ENCODE results near the gene ATG16L1.

The ATG16L1 gene

GRCh38 chr2:233217892-233218377 is 33.5 kb upstream of the ATG16L1 start:
- H3K27ac ChIP-seq, result no peak overlapping the region
- TF ChIP-seq, protein P1, sequence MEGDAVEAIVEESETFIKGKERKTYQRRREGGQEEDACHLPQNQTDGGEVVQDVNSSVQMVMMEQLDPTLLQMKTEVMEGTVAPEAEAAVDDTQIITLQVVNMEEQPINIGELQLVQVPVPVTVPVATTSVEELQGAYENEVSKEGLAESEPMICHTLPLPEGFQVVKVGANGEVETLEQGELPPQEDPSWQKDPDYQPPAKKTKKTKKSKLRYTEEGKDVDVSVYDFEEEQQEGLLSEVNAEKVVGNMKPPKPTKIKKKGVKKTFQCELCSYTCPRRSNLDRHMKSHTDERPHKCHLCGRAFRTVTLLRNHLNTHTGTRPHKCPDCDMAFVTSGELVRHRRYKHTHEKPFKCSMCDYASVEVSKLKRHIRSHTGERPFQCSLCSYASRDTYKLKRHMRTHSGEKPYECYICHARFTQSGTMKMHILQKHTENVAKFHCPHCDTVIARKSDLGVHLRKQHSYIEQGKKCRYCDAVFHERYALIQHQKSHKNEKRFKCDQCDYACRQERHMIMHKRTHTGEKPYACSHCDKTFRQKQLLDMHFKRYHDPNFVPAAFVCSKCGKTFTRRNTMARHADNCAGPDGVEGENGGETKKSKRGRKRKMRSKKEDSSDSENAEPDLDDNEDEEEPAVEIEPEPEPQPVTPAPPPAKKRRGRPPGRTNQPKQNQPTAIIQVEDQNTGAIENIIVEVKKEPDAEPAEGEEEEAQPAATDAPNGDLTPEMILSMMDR (conservative IDR thresholded peaks at IDR 0.05; ENCODE audit: low read depth), result no peak
- no peak for DNase-seq (ENCODE audit: low spot score)
- ChIA-PET POLR2A (ENCODE audit: low non-redundant PET) (no interaction called here), CTCF (no interaction called here)

DNA sequence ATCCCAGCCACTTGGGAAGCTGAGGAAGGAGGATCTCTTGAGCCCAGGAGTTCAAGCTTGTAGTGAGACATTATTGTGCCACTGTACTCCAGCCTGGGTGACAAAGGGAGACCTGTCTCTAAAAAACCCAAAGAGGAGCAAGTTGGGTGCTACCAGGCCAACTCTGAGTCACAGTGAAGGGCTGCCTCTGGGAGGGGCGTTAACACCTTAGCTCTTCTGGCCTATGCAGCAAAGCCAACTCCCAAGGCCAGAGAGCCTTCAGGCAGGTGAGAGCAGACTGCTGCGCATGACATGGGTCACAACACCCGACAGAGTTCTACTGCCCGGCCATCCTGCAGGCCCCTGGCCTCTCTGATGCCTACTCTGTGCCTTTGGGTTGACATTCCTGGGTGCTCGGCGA is 32.6 kb upstream of the ATG16L1 start:
- TF ChIP-seq, protein P1 (conservative IDR thresholded peaks at IDR 0.05; ENCODE audit: low read depth), result no peak
- ChIA-PET CTCF (no interaction called here), POLR2A (ENCODE audit: low non-redundant PET) (no interaction called here)
- DNase-seq (ENCODE audit: low spot score), result no peak
- no peak overlapping the region for H3K27ac ChIP-seq

DNA sequence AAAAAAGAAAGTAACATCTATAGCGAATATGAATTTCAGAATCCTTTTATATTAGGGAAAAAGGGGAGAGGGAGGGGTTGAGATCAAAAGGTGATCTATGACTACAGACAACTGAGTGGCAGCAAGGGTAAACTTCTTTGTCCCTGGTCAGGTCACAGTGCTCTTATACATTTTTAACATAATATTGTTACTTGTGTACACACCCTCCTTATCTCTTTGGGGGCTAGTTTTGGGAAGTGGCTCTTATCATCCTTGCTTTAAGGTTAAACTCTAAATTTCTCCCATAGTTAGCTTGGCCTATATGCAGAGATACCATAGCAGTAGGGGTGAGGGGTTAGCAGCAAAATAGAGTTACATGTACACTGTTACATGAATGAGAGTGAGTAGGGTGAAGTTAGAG is 31.6 kb upstream of the ATG16L1 start:
- no peak for DNase-seq (ENCODE audit: low spot score)
- ChIA-PET CTCF (no interaction called here), POLR2A (ENCODE audit: low non-redundant PET) (no interaction called here)
- no peak overlapping the region for H3K27ac ChIP-seq
- TF ChIP-seq, protein P1 (conservative IDR thresholded peaks at IDR 0.05; ENCODE audit: low read depth), result no peak

DNA sequence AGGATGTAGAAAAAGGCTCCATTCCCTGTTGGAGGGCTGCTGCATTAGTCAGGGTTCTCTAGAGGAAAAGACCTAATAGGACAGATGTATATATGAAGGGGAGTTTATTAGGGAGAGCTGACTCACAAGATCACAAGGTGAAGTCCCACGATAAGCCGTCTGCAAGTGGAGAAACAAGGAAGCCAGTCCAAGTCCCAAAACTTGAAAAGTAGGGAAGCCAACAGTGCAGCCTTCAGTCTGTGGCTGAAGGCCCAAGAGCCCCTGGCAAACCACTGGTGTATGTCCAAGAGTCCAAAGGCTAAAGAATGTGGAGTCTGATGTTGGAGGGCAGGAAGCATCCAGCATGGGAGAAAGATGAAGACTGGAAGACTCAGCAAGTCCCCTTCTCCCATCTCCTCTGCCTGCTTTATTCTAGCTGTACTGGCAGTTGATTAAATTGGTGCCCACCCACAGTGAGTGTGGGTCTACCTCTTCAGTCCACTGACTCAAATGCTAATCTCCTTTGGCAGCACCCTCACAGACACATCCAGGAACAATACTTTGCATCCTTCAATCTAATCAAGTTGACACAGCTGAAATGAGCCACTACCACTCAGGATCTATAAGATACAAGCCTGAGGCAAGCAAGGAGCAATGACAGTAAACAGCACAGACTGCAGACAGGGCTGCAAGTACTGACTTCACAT is 30.0 kb upstream of the ATG16L1 start:
- POLR2A ChIA-PET (ENCODE audit: low non-redundant PET), result no interaction called here

DNA sequence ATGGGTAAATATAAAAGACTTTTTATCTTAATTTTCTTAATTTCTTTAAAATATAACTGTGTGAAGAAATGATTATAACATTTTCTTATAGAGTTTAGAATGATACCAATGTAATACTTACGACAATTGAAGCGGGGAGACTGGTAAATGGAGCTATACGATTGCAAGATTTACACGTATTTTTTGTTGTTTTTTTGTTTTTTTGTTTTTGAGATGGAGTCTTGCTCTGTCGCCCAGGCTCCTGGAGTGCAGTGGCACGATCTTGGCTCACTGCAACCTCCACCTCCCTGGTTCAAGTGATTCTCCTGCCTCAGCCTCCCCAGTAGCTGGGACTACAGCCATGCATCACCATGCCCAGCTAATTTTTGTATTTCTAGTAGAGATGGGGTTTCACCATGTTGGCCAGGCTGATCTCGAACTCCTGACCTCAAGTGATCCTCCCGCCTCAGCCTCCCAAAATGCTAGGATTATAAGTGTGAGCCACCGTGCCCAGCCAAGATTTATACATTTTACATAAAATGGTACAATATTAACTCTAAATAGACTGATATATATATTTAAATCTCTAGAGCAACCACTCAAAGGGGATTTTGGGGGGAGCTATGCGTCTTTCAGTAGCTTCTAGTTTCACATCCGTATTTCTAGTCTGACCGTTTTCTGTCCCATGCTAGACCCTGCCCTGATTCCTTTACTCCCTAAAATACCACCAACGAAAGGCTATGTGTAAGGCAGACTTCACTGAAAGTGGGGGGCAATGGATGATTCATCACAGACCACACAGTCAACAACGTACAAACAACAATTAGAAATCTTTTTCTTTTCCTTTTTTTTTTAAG is 28.2 kb upstream of the ATG16L1 start:
- H3K27ac ChIP-seq, result no peak overlapping the region
- no peak for DNase-seq (ENCODE audit: low spot score)
- ChIA-PET POLR2A (ENCODE audit: low non-redundant PET) (no interaction called here), CTCF (interaction anchor here (0.7 kb wide), 1 partner anchor 170 kb away, joined by 3 read pairs; no protein-coding TSS in a partner anchor)
- TF ChIP-seq, protein P1 (conservative IDR thresholded peaks at IDR 0.05; ENCODE audit: low read depth), result no peak

More for the DNA sequence above, 30.0 kb upstream of the ATG16L1 start:
- TF ChIP-seq, protein P1 (conservative IDR thresholded peaks at IDR 0.05; ENCODE audit: low read depth), result no peak
- CTCF ChIA-PET, result interaction anchor here (0.6 kb wide), 1 partner anchor 71 kb away, joined by 4 read pairs; no protein-coding TSS in a partner anchor
- DNase-seq (ENCODE audit: low spot score), result no peak
- no peak overlapping the region for H3K27ac ChIP-seq

- no peak for DNase-seq (ENCODE audit: low spot score)
- ChIA-PET CTCF (no interaction called here), POLR2A (ENCODE audit: low non-redundant PET) (no interaction called here)
- H3K27ac ChIP-seq, result no peak overlapping the region
- TF ChIP-seq, protein P1 (conservative IDR thresholded peaks at IDR 0.05; ENCODE audit: low read depth), result no peak
Observed at GRCh38 chr2:233225230-233226068, 26.0 kb upstream of the ATG16L1 start.
